HEK293T (cell line): Measurements from ENCODE around the gene PRKCB.

Experiments used
- ARNT ChIP-seq: fragments of 450-650 bp; IDR thresholded peaks from 2 replicates; pipeline ENCODE4 v1.6.1; 2017; ENCODE audit warnings: mild to moderate bottlenecking
- BHLHE40 ChIP-seq: fragments of 450-650 bp; IDR thresholded peaks from 2 replicates; pipeline ENCODE4 v1.6.1; 2016; ENCODE audit warnings: mild to moderate bottlenecking, moderate library complexity, borderline replicate concordance
- CTBP1 ChIP-seq: fragments of 450-650 bp; IDR thresholded peaks from 2 replicates; pipeline ENCODE4 v1.6.1; 2016; ENCODE audit warnings: borderline replicate concordance
- FOXA1 ChIP-seq: fragments of 450-650 bp; IDR thresholded peaks from 2 replicates; pipeline ENCODE4 v1.6.1; 2016; ENCODE audit warnings: mild to moderate bottlenecking
- FOXK2 ChIP-seq: fragments of 450-650 bp; IDR thresholded peaks from 2 replicates; pipeline ENCODE4 v1.6.1; 2016; ENCODE audit warnings: mild to moderate bottlenecking
- FOXM1 ChIP-seq: fragments of 450-650 bp; IDR thresholded peaks from 2 replicates; pipeline ENCODE4 v1.6.1; 2017; ENCODE audit warnings: mild to moderate bottlenecking, borderline replicate concordance
- HDGF ChIP-seq: fragments of 450-650 bp; IDR thresholded peaks from 2 replicates; pipeline ENCODE4 v1.6.1; 2017; ENCODE audit warnings: antibody characterized with exemption, borderline replicate concordance
- L3MBTL2 ChIP-seq: fragments of 450-650 bp; conservative IDR thresholded peaks from 2 replicates; pipeline ENCODE4 v1.6.1; 2016; ENCODE audit warnings: mild to moderate bottlenecking
- NFRKB ChIP-seq: fragments of 450-650 bp; IDR thresholded peaks from 2 replicates; pipeline ENCODE4 v1.6.1; 2016; ENCODE audit warnings: mild to moderate bottlenecking, moderate library complexity
- SP1 ChIP-seq: fragments of 450-650 bp; IDR thresholded peaks from 2 replicates; pipeline ENCODE4 v1.6.1; 2017
- SUZ12 ChIP-seq: fragments of 450-650 bp; IDR thresholded peaks from 2 replicates; pipeline ENCODE4 v1.6.1; 2016; ENCODE audit warnings: mild to moderate bottlenecking
- TARDBP ChIP-seq: fragments of 450-650 bp; IDR thresholded peaks from 2 replicates; pipeline ENCODE4 v1.6.1; 2016
- ZNF384 ChIP-seq: fragments of 450-650 bp; IDR thresholded peaks from 2 replicates; pipeline ENCODE4 v1.6.1; 2016

DNA sequence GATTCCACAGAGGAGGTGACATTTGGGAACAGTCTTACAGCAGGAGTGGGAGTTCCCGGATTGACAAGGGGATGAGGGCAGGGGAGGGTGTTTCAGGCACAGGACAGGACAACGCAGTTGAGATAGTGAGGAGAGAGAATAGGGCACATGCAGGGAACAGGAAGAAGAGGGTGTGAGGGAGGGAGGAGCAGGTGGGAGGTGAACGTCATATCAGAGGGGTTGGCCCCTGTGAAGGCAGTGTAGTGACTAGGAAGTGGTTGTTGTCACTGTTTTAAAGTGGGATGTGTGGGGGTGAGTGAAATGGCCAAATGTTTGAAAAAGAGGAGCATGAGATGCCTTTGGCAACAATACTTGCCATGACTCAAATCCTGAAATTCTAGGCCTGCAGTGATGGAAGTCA lies 12.2 kb downstream of the PRKCB start:
- TF ChIP-seq NFRKB (no peak), FOXK2 (no peak), SUZ12 (no peak), L3MBTL2 (no peak), ARNT (no peak), FOXM1 (no peak), TARDBP (no peak), BHLHE40 (no peak), SP1 (no peak), FOXA1 (no peak), CTBP1 (no peak), HDGF (no peak), ZNF384 (no peak)
